Testis (tissue), 2 donors: ENCODE measurements around the gene ALDH9A1.
"Not testable (repeated sequence)": the region's sequence is repeated elsewhere in the genome, so short reads cannot be mapped to it uniquely, and the experiment has no call there.

ENCODE experiments used
- CTCF ChIP-seq, 3 experiments: fragments of 450-650 bp in 2 of 3; fragments of 200-600 bp in 1 of 3; sonication (generic) in 1 of 3; IDR thresholded peaks; one replicate each; pipeline ENCODE4 v1.5.1; 2016 to 2019; ENCODE audit warnings: antibody characterized with exemption in 3 of 3, mild to moderate bottlenecking in 2 of 3, moderate library complexity in 1 of 3
- POLR2A ChIP-seq: fragments of 450-650 bp; IDR thresholded peaks from one replicate; pipeline ENCODE4 v1.6.1; 2017; ENCODE audit warnings: antibody characterized with exemption, mild to moderate bottlenecking, moderate library complexity

GRCh38 chr1:165638211-165638610, 60.2 kb downstream of the ALDH9A1 start:
- TF ChIP-seq POLR2A; CTCF (IDR thresholded peaks at IDR 0.05): not testable (repeated sequence)
